MM.1S (cell line): Measurements from ENCODE around the gene FGF18.

Experiments used
- CTCF ChIP-seq: fragments of 300-600 bp; sonication (generic); IDR thresholded peaks from 2 replicates; pipeline ENCODE4 v1.5.1; 2016; ENCODE audit warnings: antibody characterized with exemption, low read length, mixed read lengths
- EZH2phosphoT487 ChIP-seq: fragments of 300-600 bp; sonication (generic); IDR thresholded peaks from 2 replicates; pipeline ENCODE4 v1.6.1; 2018; ENCODE audit warnings: antibody characterized with exemption, low read length

GRCh38 chr5:171453988-171454387, 34.5 kb downstream of the FGF18 start:
- TF ChIP-seq CTCF, result no peak
- no peak for TF ChIP-seq EZH2phosphoT487
